K562 treated with DMSO at 1 percent for 48 hours (cell line): ENCODE data around the gene COCH. TPM values are rescaled to one million over a fixed set of nuclear protein-coding genes. Genes with fewer than 3 reads are reported as not detected.

ENCODE experiments used
- total RNA-seq: library from RNA; unstranded; fragments of 300-600 nt; gene quantifications from 2 replicates; pipeline ENCODE4 v1.2.3, GENCODE V29; 2022; ENCODE audit warnings: low replicate concordance; ENCODE audit errors: extremely low read depth

Gene COCH
- total RNA-seq: not detected in 2 replicates

DNA sequence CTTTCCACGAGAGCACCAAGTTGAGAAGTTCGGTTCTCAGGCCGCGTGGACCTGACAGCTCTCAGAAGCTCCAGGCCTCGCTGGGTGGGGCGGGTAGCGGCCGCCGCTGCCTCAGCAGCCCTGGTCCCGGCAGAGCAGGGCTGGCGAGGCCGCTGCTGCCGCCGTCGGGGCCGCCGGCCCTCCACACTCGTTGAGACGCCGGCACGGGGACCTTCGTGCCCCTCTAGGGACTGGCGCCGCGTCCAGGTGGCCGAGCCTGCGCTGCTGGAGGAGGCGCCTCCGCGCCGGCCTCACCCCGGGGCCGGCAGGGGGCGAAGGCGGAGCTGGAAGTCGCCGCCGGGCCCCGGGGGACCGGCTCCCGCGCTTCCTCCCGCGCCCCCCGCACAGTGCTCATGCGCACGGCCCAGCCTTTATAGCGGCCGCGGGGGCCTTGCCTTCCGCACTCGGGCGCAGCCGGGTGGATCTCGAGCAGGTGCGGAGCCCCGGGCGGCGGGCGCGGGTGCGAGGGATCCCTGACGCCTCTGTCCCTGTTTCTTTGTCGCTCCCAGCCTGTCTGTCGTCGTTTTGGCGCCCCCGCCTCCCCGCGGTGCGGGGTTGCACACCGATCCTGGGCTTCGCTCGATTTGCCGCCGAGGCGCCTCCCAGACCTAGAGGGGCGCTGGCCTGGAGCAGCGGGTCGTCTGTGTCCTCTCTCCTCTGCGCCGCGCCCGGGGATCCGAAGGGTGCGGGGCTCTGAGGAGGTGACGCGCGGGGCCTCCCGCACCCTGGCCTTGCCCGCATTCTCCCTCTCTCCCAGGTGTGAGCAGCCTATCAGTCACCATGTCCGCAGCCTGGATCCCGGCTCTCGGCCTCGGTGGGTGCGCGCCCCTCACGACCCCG, at the start of gene COCH:
Gene COCH (plus strand): TSS at position 440 of the 879 bp plus-strand sequence. CDS start 380 bp downstream, at position 820.

Other genes with a start within 250 kb of the COCH start
- not detected in 2 replicates for gene AP4S1, start 151.1 kb downstream of the COCH start, total RNA-seq
- gene STRN3, start 151.8 kb downstream of the COCH start, total RNA-seq: not detected in 2 replicates